Activated CD8-positive, alpha-beta T cell treated with anti-CD3 and anti-CD28 coated beads, Interleukin-2, amount 10 ng/mL, durations not matched to agents 7 days and 5 days (primary cell): Measurements from ENCODE around the gene MBOAT2. TPM values are rescaled to one million over a fixed set of nuclear protein-coding genes. Genes with fewer than 3 reads are reported as not detected.
"Not testable (repeated sequence)": the region's sequence is repeated elsewhere in the genome, so short reads cannot be mapped to it uniquely, and the experiment has no call there.

ENCODE experiments used
- ATAC-seq: fragments of 150-1000 bp; cut with Tn5 transposase; one replicate; pipeline ENCODE4 v1.10.0; 2021; ENCODE audit warnings: moderate library complexity
- CTCF ChIA-PET: fragments of 350-600 bp; sonication (Branson Sonifier 250); formaldehyde crosslinking; loops from one replicate; lab custom pipeline; 2021; ENCODE audit warnings: antibody characterized with exemption; lab: Charles Lee
- POLR2A ChIA-PET: fragments of 350-600 bp; sonication (Branson Sonifier 250); formaldehyde crosslinking; loops from one replicate; lab custom pipeline; 2021; ENCODE audit warnings: antibody characterized with exemption; lab: Charles Lee
- DNase-seq: peaks from one replicate; pipeline ENCODE4 v3.0.0-alpha.2; 2020
- H3K27ac Mint-ChIP-seq: one replicate; pipeline ENCODE4 v1.8.0; 2021; ENCODE audit warnings: mild to moderate bottlenecking, mixed read lengths
- H3K27me3 Mint-ChIP-seq: one replicate; pipeline ENCODE4 v1.8.0; 2021; ENCODE audit warnings: low read depth, mixed read lengths
- H3K36me3 Mint-ChIP-seq: one replicate; pipeline ENCODE4 v1.8.0; 2021; ENCODE audit warnings: low read depth, mixed read lengths
- H3K4me1 Mint-ChIP-seq: one replicate; pipeline ENCODE4 v1.8.0; 2021; ENCODE audit warnings: low read depth, mixed read lengths
- H3K4me3 Mint-ChIP-seq: one replicate; pipeline ENCODE4 v1.8.0; 2021; ENCODE audit warnings: mild to moderate bottlenecking, mixed read lengths
- H3K9me3 Mint-ChIP-seq: one replicate; pipeline ENCODE4 v1.8.0; 2022; ENCODE audit warnings: mixed read lengths; ENCODE audit not compliant: insufficient read depth
- total RNA-seq, 2 experiments: library from RNA; stranded (reverse); gene quantifications; one replicate each; pipeline ENCODE4 v1.2.3, GENCODE V29; 2021

The MBOAT2 gene
- total RNA-seq, 2 experiments from 2014 or later, result 6.3 to 6.5 TPM

GRCh38 chr2:8985561-8986326 is 17.7 kb downstream of the MBOAT2 start:
- Mint-ChIP-seq H3K4me3 (no peak overlapping the region), H3K27ac (no peak overlapping the region), H3K4me1 (peaks cover 3% of the 10 kb centered on the region), H3K9me3 (no peaks in the 10 kb centered on the region), H3K27me3 (peaks cover 24% of the 10 kb centered on the region), H3K36me3 (no peaks in the 10 kb centered on the region)
- DNase-seq (no peak), ATAC-seq (no peak)
- POLR2A ChIA-PET, result interaction anchor here (0.6 kb wide), 1 partner anchor 21 kb away, joined by 3 read pairs; no protein-coding TSS in a partner anchor
- CTCF ChIA-PET, result interaction anchor here (1.4 kb wide), 1 partner anchor 9 kb away, joined by 3 read pairs; no protein-coding TSS in a partner anchor

GRCh38 chr2:8984855-8985254 is 18.6 kb downstream of the MBOAT2 start:
- ChIA-PET CTCF (no interaction called here), POLR2A (interaction anchor here (0.6 kb wide), 1 partner anchor 20 kb away, joined by 3 read pairs; no protein-coding TSS in a partner anchor)
- Mint-ChIP-seq H3K4me1 (peaks cover 3% of the 10 kb centered on the region), H3K27me3 (peaks cover 19% of the 10 kb centered on the region), H3K27ac (no peak overlapping the region), H3K9me3 (no peaks in the 10 kb centered on the region), H3K36me3 (no peaks in the 10 kb centered on the region), H3K4me3 (no peak overlapping the region)
- DNase-seq (no peak), ATAC-seq (no peak)

- peaks cover 3% of the 10 kb centered on the region for H3K4me1 Mint-ChIP-seq
- POLR2A ChIA-PET, result no interaction called here
Observed at GRCh38 chr2:8984157-8984556, 19.3 kb downstream of the MBOAT2 start.

GRCh38 chr2:8983571-8983970 is 19.9 kb downstream of the MBOAT2 start:
- Mint-ChIP-seq H3K27ac (no peak overlapping the region), H3K4me1 (peaks cover 3% of the 10 kb centered on the region), H3K36me3 (no peaks in the 10 kb centered on the region), H3K4me3 (no peak overlapping the region), H3K9me3 (no peaks in the 10 kb centered on the region), H3K27me3 (peaks cover 10% of the 10 kb centered on the region)
- ATAC-seq, result no peak
- no peak for DNase-seq
- ChIA-PET CTCF (no interaction called here), POLR2A (no interaction called here)

More at GRCh38 chr2:8984157-8984556, 19.3 kb downstream of the MBOAT2 start:
- Mint-ChIP-seq H3K27me3 (peaks cover 13% of the 10 kb centered on the region), H3K36me3 (no peaks in the 10 kb centered on the region), H3K9me3 (no peaks in the 10 kb centered on the region), H3K4me3 (no peak overlapping the region), H3K27ac (no peak overlapping the region)
- DNase-seq (no peak), ATAC-seq (no peak)
- CTCF ChIA-PET, result no interaction called here

GRCh38 chr2:8981876-8982275 is 21.6 kb downstream of the MBOAT2 start:
- no peaks in the 10 kb centered on the region for H3K9me3 Mint-ChIP-seq
- H3K27me3 Mint-ChIP-seq, result peaks cover 10% of the 10 kb centered on the region

GRCh38 chr2:8980096-8980495 is 23.4 kb downstream of the MBOAT2 start:
- DNase-seq (no peak), ATAC-seq (no peak)
- CTCF ChIA-PET, result no interaction called here
- Mint-ChIP-seq H3K27ac (no peak overlapping the region), H3K4me1 (no peaks in the 10 kb centered on the region), H3K9me3 (no peaks in the 10 kb centered on the region), H3K27me3 (peaks cover 6% of the 10 kb centered on the region), H3K4me3 (no peak overlapping the region), H3K36me3 (no peaks in the 10 kb centered on the region)
- POLR2A ChIA-PET, result interaction anchor here (0.6 kb wide), 1 partner anchor 179 kb away, joined by 3 read pairs; no protein-coding TSS in a partner anchor

More at GRCh38 chr2:8981876-8982275, 21.6 kb downstream of the MBOAT2 start:
- ChIA-PET POLR2A (no interaction called here), CTCF (no interaction called here)
- Mint-ChIP-seq H3K27ac (no peak overlapping the region), H3K36me3 (no peaks in the 10 kb centered on the region), H3K4me3 (no peak overlapping the region), H3K4me1 (peaks cover 3% of the 10 kb centered on the region)
- DNase-seq (no peak), ATAC-seq (no peak)

GRCh38 chr2:8977758-8978157 is 25.7 kb downstream of the MBOAT2 start:
- H3K9me3 Mint-ChIP-seq, result no peaks in the 10 kb centered on the region
- peaks cover 2% of the 10 kb centered on the region for H3K27me3 Mint-ChIP-seq
- POLR2A ChIA-PET, result no interaction called here
- DNase-seq (no peak), ATAC-seq (no peak)
- H3K27ac Mint-ChIP-seq, result no peak overlapping the region
- H3K4me1 Mint-ChIP-seq, result no peaks in the 10 kb centered on the region
- CTCF ChIA-PET, result no interaction called here
- no peak overlapping the region for H3K4me3 Mint-ChIP-seq
- no peaks in the 10 kb centered on the region for H3K36me3 Mint-ChIP-seq

- no peaks in the 10 kb centered on the region for H3K36me3 Mint-ChIP-seq
- no peak overlapping the region for H3K4me3 Mint-ChIP-seq
- POLR2A ChIA-PET, result no interaction called here
- DNase-seq (no peak), ATAC-seq (no peak)
- peaks cover 2% of the 10 kb centered on the region for H3K27me3 Mint-ChIP-seq
- H3K27ac Mint-ChIP-seq, result no peak overlapping the region
- no peaks in the 10 kb centered on the region for H3K9me3 Mint-ChIP-seq
- H3K4me1 Mint-ChIP-seq, result no peaks in the 10 kb centered on the region
- CTCF ChIA-PET, result interaction anchor here (1.1 kb wide), 1 partner anchor 10 kb away, joined by 3 read pairs; no protein-coding TSS in a partner anchor
Observed at GRCh38 chr2:8976442-8977259, 26.8 kb downstream of the MBOAT2 start.

GRCh38 chr2:8974016-8974415 is 29.5 kb downstream of the MBOAT2 start:
- no peaks in the 10 kb centered on the region for H3K36me3 Mint-ChIP-seq
- no peak overlapping the region for H3K27ac Mint-ChIP-seq
- H3K27me3 Mint-ChIP-seq, result peaks cover 5% of the 10 kb centered on the region
- ChIA-PET CTCF (no interaction called here), POLR2A (no interaction called here)
- H3K9me3 Mint-ChIP-seq, result no peaks in the 10 kb centered on the region
- no peaks in the 10 kb centered on the region for H3K4me1 Mint-ChIP-seq
- H3K4me3 Mint-ChIP-seq, result no peak overlapping the region
- DNase-seq (no peak), ATAC-seq (no peak)

- H3K36me3 Mint-ChIP-seq, H3K4me3 Mint-ChIP-seq, H3K4me1 Mint-ChIP-seq, ATAC-seq, POLR2A ChIA-PET, CTCF ChIA-PET, DNase-seq, H3K27ac Mint-ChIP-seq, H3K9me3 Mint-ChIP-seq, H3K27me3 Mint-ChIP-seq: not testable (repeated sequence)
Observed at GRCh38 chr2:8973017-8973416, 30.5 kb downstream of the MBOAT2 start.

GRCh38 chr2:8972535-8972934 is 30.9 kb downstream of the MBOAT2 start:
- H3K9me3 Mint-ChIP-seq, H3K27ac Mint-ChIP-seq, H3K36me3 Mint-ChIP-seq, POLR2A ChIA-PET, CTCF ChIA-PET, H3K27me3 Mint-ChIP-seq, H3K4me1 Mint-ChIP-seq, ATAC-seq, H3K4me3 Mint-ChIP-seq, DNase-seq: not testable (repeated sequence)

- ATAC-seq, H3K36me3 Mint-ChIP-seq, H3K27me3 Mint-ChIP-seq, DNase-seq, H3K4me1 Mint-ChIP-seq, H3K4me3 Mint-ChIP-seq, POLR2A ChIA-PET, H3K27ac Mint-ChIP-seq, CTCF ChIA-PET, H3K9me3 Mint-ChIP-seq: not testable (repeated sequence)
Observed at GRCh38 chr2:8969348-8969747, 34.1 kb downstream of the MBOAT2 start.
